HCT116 (cell line): ENCODE data around the gene KSR2. TPM values are rescaled to one million over a fixed set of nuclear protein-coding genes. Genes with fewer than 3 reads are reported as not detected.

ENCODE experiments used
- ATAC-seq: fragments of 200-7000 bp; cut with Tn5 transposase; 2 replicates; pipeline ENCODE4 v1.9.1; 2020; ENCODE audit warnings: mild to moderate bottlenecking, moderate library complexity
- BruUV-seq: library from RNA; stranded (reverse); fragments of 400-500 nt; replicated peaks from 2 replicates; lab custom pipeline; 2021; lab: Mats Ljungman, UMichigan
- CTCF ChIA-PET: fragments of 300-600 bp; sonication (Branson Sonifier 250); formaldehyde crosslinking; loops from one replicate; lab custom pipeline; 2021; ENCODE audit warnings: antibody characterized with exemption; lab: Charles Lee
- POLR2A ChIA-PET: fragments of 300-600, 350-600 bp; sonication (Branson Sonifier 250); formaldehyde crosslinking; loops from one replicate; lab custom pipeline; 2021; ENCODE audit warnings: antibody characterized with exemption; lab: Charles Lee
- RAD21 ChIA-PET, 2 experiments: fragments of 300-600 bp; sonication (Branson Sonifier 250); formaldehyde crosslinking; loops; one replicate each; lab custom pipeline; 2023; ENCODE audit warnings: low total read pairs in 2 of 2; ENCODE audit not compliant: uncharacterized antibody in 2 of 2, unreplicated experiment in 2 of 2, low non-redundant PET in 1 of 2; lab: Charles Lee
- DNase-seq: peaks from one replicate; pipeline ENCODE4 v3.0.0-alpha.2; 2010; ENCODE audit warnings: low read depth, low spot score
- H2AFZ ChIP-seq: fragments of 200-600 bp; shearing (Covaris generic), sonication (generic); 2 replicates; pipeline ENCODE4 v1.6.1; 2017; ENCODE audit warnings: low read depth, mixed run types, mixed read lengths, antibody characterized with exemption, low read length; ENCODE audit not compliant: poor library complexity, severe bottlenecking
- H3K27ac ChIP-seq: 2 replicates; pipeline ENCODE4 v1.5.1; 2012; ENCODE audit warnings: low read depth, low read length
- H3K27me3 ChIP-seq: fragments of 200-600 bp; sonication (generic); 2 replicates; pipeline ENCODE4 v1.6.1; 2016; ENCODE audit warnings: mixed run types, low read length, mixed read lengths; ENCODE audit not compliant: insufficient read depth
- H3K36me3 ChIP-seq, 2 experiments: fragments of 200-500 bp in 1 of 2; fragments of 200-600 bp in 1 of 2; sonication (Bioruptor generic) in 1 of 2; sonication (generic) in 1 of 2; 2 replicates each; pipeline versions ENCODE4 v1.5.1 to v1.6.1; 2014 to 2016; ENCODE audit warnings: low read length in 2 of 2, inconsistent platforms in 1 of 2, mixed read lengths in 1 of 2, mixed run types in 1 of 2; ENCODE audit not compliant: insufficient read depth in 2 of 2, control insufficient read depth in 1 of 2
- H3K4me1 ChIP-seq, 2 experiments: fragments of 200-600 bp in 1 of 2; sonication (generic) in 1 of 2; 2 replicates each; pipeline versions ENCODE4 v1.5.1 to v1.6.1; 2012 to 2017; ENCODE audit warnings: low read length in 2 of 2, inconsistent platforms in 1 of 2, mild to moderate bottlenecking in 1 of 2, mixed read lengths in 1 of 2, mixed run types in 1 of 2, moderate library complexity in 1 of 2; ENCODE audit not compliant: insufficient read depth in 2 of 2, control insufficient read depth in 1 of 2
- H3K4me2 ChIP-seq: fragments of 200-600 bp; sonication (generic); 2 replicates; pipeline ENCODE4 v1.6.1; 2017; ENCODE audit warnings: mixed run types, low read length, mixed read lengths
- H3K4me3 ChIP-seq, 2 experiments: fragments of 200-600 bp in 1 of 2; sonication (generic) in 1 of 2; replicated peaks in 1 of 2; 2 replicates each; pipeline ENCODE4 v1.5.1; 2011 to 2016; ENCODE audit warnings: low read length in 2 of 2, control low read depth in 1 of 2, low read depth in 1 of 2, mild to moderate bottlenecking in 1 of 2, mixed read lengths in 1 of 2, mixed run types in 1 of 2
- H3K79me2 ChIP-seq: fragments of 200-600 bp; sonication (generic); 2 replicates; pipeline ENCODE4 v1.6.1; 2017; ENCODE audit warnings: mild to moderate bottlenecking, mixed run types, low read length, moderate library complexity, mixed read lengths; ENCODE audit not compliant: insufficient read depth
- H3K9ac ChIP-seq: fragments of 200-600 bp; sonication (generic); 2 replicates; pipeline ENCODE4 v1.6.1; 2016; ENCODE audit warnings: low read length, mixed read lengths
- H3K9me2 ChIP-seq: fragments of 200-600 bp; sonication (generic), shearing (Covaris generic); 2 replicates; pipeline ENCODE4 v1.6.1; 2017; ENCODE audit warnings: mixed run types, mild to moderate bottlenecking, moderate library complexity; ENCODE audit not compliant: insufficient read depth
- H3K9me3 ChIP-seq, 2 experiments: fragments of 200-500 bp in 1 of 2; fragments of 200-600 bp in 1 of 2; sonication (Bioruptor generic) in 1 of 2; sonication (generic) in 1 of 2; 2 replicates each; pipeline ENCODE4 v1.6.1; 2014 to 2017; ENCODE audit warnings: low read length in 2 of 2, mixed read lengths in 2 of 2, inconsistent platforms in 1 of 2, low read depth in 1 of 2, mild to moderate bottlenecking in 1 of 2, mixed run types in 1 of 2, moderate library complexity in 1 of 2; ENCODE audit not compliant: control insufficient read depth in 1 of 2, insufficient read depth in 1 of 2
- H4K20me1 ChIP-seq: fragments of 200-600 bp; sonication (generic), shearing (Covaris generic); 2 replicates; pipeline ENCODE4 v1.6.1; 2017; ENCODE audit warnings: mixed run types, mild to moderate bottlenecking, moderate library complexity; ENCODE audit not compliant: insufficient read depth
- ELF1 ChIP-seq: IDR thresholded peaks from 2 replicates; pipeline ENCODE4 v1.6.1; 2012; ENCODE audit warnings: low read depth, borderline replicate concordance
- EZH2phosphoT487 ChIP-seq: fragments of 200-600 bp; IDR thresholded peaks from 2 replicates; pipeline ENCODE4 v1.6.1; 2018; ENCODE audit warnings: antibody characterized with exemption, borderline replicate concordance
- JUND ChIP-seq: IDR thresholded peaks from 2 replicates; pipeline ENCODE4 v1.6.1; 2012
- POLR2A ChIP-seq: IDR thresholded peaks from 2 replicates; pipeline ENCODE4 v1.7.0; 2011; ENCODE audit warnings: borderline replicate concordance; ENCODE audit not compliant: insufficient read depth, insufficient read length; ENCODE audit errors: extremely low read depth
- RAD21 ChIP-seq: IDR thresholded peaks from 2 replicates; pipeline ENCODE4 v1.6.1; 2012; ENCODE audit warnings: low read depth, mild to moderate bottlenecking
- SP1 ChIP-seq: IDR thresholded peaks from 2 replicates; pipeline ENCODE4 v1.6.1; 2012; ENCODE audit warnings: low read depth
- SRF ChIP-seq: IDR thresholded peaks from 2 replicates; pipeline ENCODE4 v1.6.1; 2012; ENCODE audit warnings: low read depth
- ZNF274 ChIP-seq: fragments of 200-500 bp; sonication (Bioruptor generic); IDR thresholded peaks from 2 replicates; pipeline ENCODE4 v1.6.1; 2014; ENCODE audit warnings: mild to moderate bottlenecking, low read depth, low read length, inconsistent platforms
- intact Hi-C: fragments of 100-400 bp; cut with micrococcal nuclease; formaldehyde crosslinking; loops from 2 replicates; pipeline ENCODE4 v1.10.0; 2022
- total RNA-seq: library from RNA; stranded (reverse); gene quantifications from one replicate; pipeline ENCODE4 v1.2.1, GENCODE V29; 2021; ENCODE audit not compliant: unreplicated experiment
- TF ChIP-seq, protein P1 (sequence below), 3 experiments: fragments of 200-600 bp in 1 of 3; sonication (generic) in 1 of 3; IDR thresholded peaks in 2 of 3; conservative IDR thresholded peaks in 1 of 3; 2 replicates each; pipeline ENCODE4 v1.5.1; 2012 to 2017; ENCODE audit warnings: low read depth in 2 of 3, low read length in 2 of 3, antibody characterized with exemption in 1 of 3, borderline replicate concordance in 1 of 3, control low read depth in 1 of 3, mild to moderate bottlenecking in 1 of 3, mixed read lengths in 1 of 3, mixed run types in 1 of 3, moderate library complexity in 1 of 3; ENCODE audit not compliant: insufficient read depth in 1 of 3
- TF ChIP-seq, protein P2 (sequence below): IDR thresholded peaks from 2 replicates; pipeline ENCODE4 v1.6.1; 2011; ENCODE audit warnings: mild to moderate bottlenecking, low read length, moderate library complexity; ENCODE audit not compliant: insufficient replicate concordance; ENCODE audit errors: extremely low read depth
- TF ChIP-seq, protein P3 (sequence below): IDR thresholded peaks from 2 replicates; pipeline ENCODE4 v1.6.1; 2012; ENCODE audit warnings: low read depth

KSR2 gene
- total RNA-seq, 1 experiment from 2014 or later = 10.1 TPM

- no peaks in the 10 kb centered on the region for H3K27me3 ChIP-seq
- no peak overlapping the region for H2AFZ ChIP-seq
- ChIA-PET CTCF (no interaction called here), POLR2A (no interaction called here), RAD21 (no interaction called here)
- ATAC-seq (no peak), DNase-seq (no peak)
- no peaks in the 10 kb centered on the region for H4K20me1 ChIP-seq
- no peaks in the 10 kb centered on the region for H3K9me3 ChIP-seq
- no peak overlapping the region for H3K4me3 ChIP-seq
- no peaks in the 10 kb centered on the region for H3K9me2 ChIP-seq
- no peak overlapping the region for H3K27ac ChIP-seq
- no peaks in the 10 kb centered on the region; a peak in 1 of 4 replicates for H3K36me3 ChIP-seq
- H3K9ac ChIP-seq = no peak overlapping the region
- no TSS peak for BruUV-seq
- H3K79me2 ChIP-seq = no peaks in the 10 kb centered on the region
- intact Hi-C loops = no loop called here
- TF ChIP-seq SRF (no peak), JUND (no peak), SP1 (no peak), POLR2A (no peak), ZNF274 (no peak), RAD21 (no peak), ELF1 (no peak), EZH2phosphoT487 (no peak)
- TF ChIP-seq, protein P1, sequence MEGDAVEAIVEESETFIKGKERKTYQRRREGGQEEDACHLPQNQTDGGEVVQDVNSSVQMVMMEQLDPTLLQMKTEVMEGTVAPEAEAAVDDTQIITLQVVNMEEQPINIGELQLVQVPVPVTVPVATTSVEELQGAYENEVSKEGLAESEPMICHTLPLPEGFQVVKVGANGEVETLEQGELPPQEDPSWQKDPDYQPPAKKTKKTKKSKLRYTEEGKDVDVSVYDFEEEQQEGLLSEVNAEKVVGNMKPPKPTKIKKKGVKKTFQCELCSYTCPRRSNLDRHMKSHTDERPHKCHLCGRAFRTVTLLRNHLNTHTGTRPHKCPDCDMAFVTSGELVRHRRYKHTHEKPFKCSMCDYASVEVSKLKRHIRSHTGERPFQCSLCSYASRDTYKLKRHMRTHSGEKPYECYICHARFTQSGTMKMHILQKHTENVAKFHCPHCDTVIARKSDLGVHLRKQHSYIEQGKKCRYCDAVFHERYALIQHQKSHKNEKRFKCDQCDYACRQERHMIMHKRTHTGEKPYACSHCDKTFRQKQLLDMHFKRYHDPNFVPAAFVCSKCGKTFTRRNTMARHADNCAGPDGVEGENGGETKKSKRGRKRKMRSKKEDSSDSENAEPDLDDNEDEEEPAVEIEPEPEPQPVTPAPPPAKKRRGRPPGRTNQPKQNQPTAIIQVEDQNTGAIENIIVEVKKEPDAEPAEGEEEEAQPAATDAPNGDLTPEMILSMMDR (IDR thresholded peaks at IDR 0.05 in 2 of 3, conservative IDR thresholded peaks at IDR 0.05 in 1 of 3; ENCODE audit: borderline replicate concordance in 1 of 3, insufficient read depth in 1 of 3, low read depth in 2 of 3, low read length in 2 of 3) = no peak
- TF ChIP-seq, protein P2, sequence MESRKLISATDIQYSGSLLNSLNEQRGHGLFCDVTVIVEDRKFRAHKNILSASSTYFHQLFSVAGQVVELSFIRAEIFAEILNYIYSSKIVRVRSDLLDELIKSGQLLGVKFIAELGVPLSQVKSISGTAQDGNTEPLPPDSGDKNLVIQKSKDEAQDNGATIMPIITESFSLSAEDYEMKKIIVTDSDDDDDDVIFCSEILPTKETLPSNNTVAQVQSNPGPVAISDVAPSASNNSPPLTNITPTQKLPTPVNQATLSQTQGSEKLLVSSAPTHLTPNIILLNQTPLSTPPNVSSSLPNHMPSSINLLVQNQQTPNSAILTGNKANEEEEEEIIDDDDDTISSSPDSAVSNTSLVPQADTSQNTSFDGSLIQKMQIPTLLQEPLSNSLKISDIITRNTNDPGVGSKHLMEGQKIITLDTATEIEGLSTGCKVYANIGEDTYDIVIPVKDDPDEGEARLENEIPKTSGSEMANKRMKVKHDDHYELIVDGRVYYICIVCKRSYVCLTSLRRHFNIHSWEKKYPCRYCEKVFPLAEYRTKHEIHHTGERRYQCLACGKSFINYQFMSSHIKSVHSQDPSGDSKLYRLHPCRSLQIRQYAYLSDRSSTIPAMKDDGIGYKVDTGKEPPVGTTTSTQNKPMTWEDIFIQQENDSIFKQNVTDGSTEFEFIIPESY = no peak
- TF ChIP-seq, protein P3, sequence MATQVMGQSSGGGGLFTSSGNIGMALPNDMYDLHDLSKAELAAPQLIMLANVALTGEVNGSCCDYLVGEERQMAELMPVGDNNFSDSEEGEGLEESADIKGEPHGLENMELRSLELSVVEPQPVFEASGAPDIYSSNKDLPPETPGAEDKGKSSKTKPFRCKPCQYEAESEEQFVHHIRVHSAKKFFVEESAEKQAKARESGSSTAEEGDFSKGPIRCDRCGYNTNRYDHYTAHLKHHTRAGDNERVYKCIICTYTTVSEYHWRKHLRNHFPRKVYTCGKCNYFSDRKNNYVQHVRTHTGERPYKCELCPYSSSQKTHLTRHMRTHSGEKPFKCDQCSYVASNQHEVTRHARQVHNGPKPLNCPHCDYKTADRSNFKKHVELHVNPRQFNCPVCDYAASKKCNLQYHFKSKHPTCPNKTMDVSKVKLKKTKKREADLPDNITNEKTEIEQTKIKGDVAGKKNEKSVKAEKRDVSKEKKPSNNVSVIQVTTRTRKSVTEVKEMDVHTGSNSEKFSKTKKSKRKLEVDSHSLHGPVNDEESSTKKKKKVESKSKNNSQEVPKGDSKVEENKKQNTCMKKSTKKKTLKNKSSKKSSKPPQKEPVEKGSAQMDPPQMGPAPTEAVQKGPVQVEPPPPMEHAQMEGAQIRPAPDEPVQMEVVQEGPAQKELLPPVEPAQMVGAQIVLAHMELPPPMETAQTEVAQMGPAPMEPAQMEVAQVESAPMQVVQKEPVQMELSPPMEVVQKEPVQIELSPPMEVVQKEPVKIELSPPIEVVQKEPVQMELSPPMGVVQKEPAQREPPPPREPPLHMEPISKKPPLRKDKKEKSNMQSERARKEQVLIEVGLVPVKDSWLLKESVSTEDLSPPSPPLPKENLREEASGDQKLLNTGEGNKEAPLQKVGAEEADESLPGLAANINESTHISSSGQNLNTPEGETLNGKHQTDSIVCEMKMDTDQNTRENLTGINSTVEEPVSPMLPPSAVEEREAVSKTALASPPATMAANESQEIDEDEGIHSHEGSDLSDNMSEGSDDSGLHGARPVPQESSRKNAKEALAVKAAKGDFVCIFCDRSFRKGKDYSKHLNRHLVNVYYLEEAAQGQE = no peak
- no peak overlapping the region for H3K4me2 ChIP-seq
- H3K4me1 ChIP-seq = no peaks in the 10 kb centered on the region
Observed at GRCh38 chr12:117750657-117751056, 218.1 kb downstream of the KSR2 start.
